NB4 (cell line): ENCODE measurements around the gene COL5A2.

Source experiments
- DNase-seq: peaks from one replicate; pipeline ENCODE4 v3.0.0; 2010; ENCODE audit warnings: low read depth
- H3K4me3 ChIP-seq: one replicate; pipeline ENCODE4 v1.5.1; 2011; ENCODE audit warnings: mild to moderate bottlenecking, low read depth, low read length, moderate library complexity
- MAX ChIP-seq: IDR thresholded peaks from 2 replicates; pipeline ENCODE4 v1.6.1; 2011; ENCODE audit warnings: low read depth, low read length
- MYC ChIP-seq: IDR thresholded peaks from 2 replicates; pipeline ENCODE4 v1.6.1; 2011; ENCODE audit warnings: low read depth, low read length
- POLR2A ChIP-seq: IDR thresholded peaks from 2 replicates; pipeline ENCODE4 v1.6.1; 2011; ENCODE audit warnings: mild to moderate bottlenecking; ENCODE audit not compliant: insufficient read length; ENCODE audit errors: extremely low read depth
- TF ChIP-seq, protein P1 (sequence below): IDR thresholded peaks from one replicate; pipeline ENCODE4 v1.5.1; 2012; ENCODE audit warnings: low read depth, low read length

COL5A2 gene

DNA sequence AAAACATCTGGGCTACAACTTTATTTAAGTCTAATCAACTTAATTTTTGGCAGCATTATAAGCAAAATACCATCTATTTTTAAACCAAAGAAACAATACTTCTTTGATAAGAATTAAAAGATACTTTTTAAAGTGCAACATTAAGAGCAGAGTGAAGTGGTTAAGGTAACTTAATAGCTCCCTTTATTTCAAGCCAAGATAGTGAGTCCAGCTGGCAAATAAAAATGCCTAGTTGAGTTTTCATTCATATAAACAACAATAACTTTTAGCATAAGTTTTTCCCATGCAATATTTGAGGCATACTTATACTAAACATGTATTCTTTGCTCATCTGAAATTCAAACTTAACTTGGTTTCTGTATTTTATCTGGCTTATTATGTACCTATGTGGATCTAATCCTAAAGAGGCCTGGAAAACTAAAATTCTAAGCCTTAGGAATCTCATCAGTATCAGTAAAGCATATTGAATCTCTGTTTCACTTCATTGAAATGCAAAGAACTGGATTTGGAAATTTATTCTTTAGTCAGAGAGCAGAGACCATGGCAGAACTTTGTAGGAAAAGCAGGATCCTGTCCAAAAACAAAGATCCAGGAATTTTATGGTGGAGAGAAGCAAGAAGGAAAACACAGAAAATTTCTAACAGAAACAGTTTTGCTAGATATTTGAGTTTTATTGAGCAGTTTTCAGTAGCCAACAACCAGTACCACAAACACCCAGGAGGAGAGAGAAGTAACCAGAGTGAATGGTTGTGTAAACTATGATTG lies 109.5 kb downstream of the COL5A2 start:
- no peak for DNase-seq
- no peak for TF ChIP-seq POLR2A
- TF ChIP-seq, protein P1, sequence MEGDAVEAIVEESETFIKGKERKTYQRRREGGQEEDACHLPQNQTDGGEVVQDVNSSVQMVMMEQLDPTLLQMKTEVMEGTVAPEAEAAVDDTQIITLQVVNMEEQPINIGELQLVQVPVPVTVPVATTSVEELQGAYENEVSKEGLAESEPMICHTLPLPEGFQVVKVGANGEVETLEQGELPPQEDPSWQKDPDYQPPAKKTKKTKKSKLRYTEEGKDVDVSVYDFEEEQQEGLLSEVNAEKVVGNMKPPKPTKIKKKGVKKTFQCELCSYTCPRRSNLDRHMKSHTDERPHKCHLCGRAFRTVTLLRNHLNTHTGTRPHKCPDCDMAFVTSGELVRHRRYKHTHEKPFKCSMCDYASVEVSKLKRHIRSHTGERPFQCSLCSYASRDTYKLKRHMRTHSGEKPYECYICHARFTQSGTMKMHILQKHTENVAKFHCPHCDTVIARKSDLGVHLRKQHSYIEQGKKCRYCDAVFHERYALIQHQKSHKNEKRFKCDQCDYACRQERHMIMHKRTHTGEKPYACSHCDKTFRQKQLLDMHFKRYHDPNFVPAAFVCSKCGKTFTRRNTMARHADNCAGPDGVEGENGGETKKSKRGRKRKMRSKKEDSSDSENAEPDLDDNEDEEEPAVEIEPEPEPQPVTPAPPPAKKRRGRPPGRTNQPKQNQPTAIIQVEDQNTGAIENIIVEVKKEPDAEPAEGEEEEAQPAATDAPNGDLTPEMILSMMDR = no peak
- TF ChIP-seq MAX = no peak
- TF ChIP-seq MYC = no peak

DNA sequence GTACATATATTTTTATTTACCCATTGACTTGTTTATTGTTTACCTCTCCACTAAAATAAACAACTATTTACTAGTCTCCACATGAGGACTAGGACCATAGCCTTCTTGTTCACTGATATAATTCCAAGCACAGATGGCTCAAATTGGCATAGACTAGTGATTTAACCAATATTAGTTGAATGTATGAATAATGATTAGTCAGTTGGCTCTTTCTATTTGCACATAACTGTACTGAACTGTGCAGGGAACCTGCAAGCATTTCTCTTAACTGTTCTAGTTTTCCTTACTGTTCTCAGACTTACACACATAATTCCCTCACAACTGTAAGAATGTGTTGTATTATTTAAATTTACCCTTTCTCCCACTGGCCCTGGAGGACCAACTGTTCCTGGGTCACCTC lies 113.5 kb downstream of the COL5A2 start:
- DNase-seq = no peak
- TF ChIP-seq POLR2A (no peak), MAX (no peak)
- TF ChIP-seq, protein P1 = no peak
- H3K4me3 ChIP-seq = no peak overlapping the region

More for the DNA sequence above, 109.5 kb downstream of the COL5A2 start:
- H3K4me3 ChIP-seq = no peak overlapping the region

DNA sequence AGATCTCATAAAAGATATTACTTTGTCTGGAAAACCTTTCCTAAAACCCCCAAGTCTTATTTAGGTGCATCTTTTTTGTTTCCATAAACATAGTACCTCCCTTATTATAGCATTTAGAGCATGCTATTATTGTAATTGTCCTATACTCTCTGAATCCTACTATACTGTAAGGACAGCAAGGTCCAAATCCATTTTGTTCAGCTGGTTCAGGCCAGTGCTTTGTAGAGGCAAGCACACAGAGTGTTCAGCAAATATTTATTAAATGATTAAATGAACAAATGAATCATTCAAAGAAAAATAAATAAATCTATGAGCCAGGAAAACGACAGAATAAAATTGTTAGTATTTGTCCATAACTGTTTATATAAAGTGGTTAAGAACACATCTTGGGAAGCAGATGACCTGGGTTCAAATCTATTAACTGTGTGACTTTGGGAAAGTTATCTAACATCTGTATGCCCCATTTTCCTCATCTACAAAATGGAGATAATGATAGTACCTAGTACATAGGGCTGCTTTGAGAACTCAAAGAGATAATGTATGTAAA lies 119.4 kb downstream of the COL5A2 start:
- H3K4me3 ChIP-seq = no peak overlapping the region
- TF ChIP-seq MAX (no peak), MYC (no peak), POLR2A (no peak)
- TF ChIP-seq, protein P1 = no peak
- DNase-seq = no peak

- no peak for DNase-seq
- no peak overlapping the region for H3K4me3 ChIP-seq
- TF ChIP-seq MAX = no peak
Measured at GRCh38 chr2:189057316-189057715, 122.2 kb downstream of the COL5A2 start.

DNA sequence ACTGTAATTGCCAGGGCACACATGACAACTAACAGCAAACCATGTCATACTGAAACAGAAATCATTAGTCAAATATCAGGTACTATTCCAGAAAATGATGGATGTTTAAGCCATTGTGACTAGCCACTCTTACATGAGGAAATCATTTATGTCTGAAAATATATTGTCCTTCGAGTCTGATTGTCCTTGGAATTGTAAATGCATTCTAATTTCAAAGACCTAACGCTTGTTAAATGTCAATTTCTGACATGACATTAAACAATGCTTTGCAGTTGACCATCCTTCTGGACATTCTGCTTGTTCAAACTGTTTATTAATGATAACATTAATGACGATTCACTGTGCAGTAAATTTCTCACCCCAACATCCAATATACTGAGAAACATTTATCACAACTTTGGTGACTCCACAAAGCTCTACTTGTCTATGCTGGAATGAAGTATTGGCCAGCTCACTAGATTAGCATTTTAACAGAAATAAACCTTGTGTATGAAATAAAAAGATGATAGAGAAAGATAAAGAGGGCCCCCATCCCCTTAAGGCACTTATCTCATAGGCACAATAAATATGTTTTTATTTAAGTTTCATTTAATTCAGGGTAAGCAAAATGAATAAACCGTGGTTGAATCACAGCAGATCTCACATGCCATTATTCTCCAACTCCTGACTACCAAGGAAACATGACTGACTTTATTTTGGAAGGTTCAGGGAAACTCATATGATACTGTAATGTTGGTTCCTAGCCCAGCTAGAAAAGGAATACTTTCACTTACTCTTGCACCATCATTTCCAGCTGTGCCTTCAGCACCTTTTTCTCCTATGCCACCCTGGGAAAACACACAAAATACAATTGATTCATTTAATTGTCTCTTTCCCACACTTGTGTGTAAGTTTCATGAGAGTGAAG lies 123.1 kb downstream of the COL5A2 start:
- no peak for DNase-seq
- TF ChIP-seq MAX (no peak), POLR2A (no peak), MYC (no peak)
- TF ChIP-seq, protein P1 = no peak

DNA sequence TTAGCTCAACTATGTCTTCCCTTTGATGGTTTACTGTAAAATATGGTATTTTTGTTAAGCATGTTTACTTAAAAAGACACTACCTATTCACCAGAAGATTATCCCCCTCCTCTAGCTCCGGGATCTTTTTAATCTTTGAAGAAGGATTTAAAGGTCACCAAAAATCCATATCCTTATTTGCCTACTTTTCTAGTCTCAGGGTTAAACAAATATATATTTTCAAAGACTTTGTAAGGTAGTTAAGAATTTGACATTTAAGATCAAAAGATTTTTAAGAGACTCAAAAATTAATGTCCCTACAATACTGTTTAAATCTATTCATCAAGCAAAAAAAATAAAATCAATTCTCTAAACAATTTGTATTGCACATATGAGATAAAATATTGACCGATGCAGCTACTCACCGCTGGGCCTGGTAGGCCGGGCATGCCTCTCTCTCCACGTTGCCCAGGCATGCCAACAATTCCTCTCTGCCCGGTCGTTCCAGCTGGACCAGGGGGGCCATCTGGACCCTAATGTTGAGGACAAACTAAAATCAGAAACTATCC lies 129.3 kb downstream of the COL5A2 start:
- H3K4me3 ChIP-seq = no peak overlapping the region
- no peak for DNase-seq
- no peak for TF ChIP-seq MAX
- TF ChIP-seq POLR2A = no peak
- TF ChIP-seq MYC = no peak
- TF ChIP-seq, protein P1 = no peak

More for the DNA sequence above, 123.1 kb downstream of the COL5A2 start:
- H3K4me3 ChIP-seq = no peak overlapping the region
